ENCODE results near the gene PCDH15. TPM values are rescaled to one million over a fixed set of nuclear protein-coding genes. Genes with fewer than 3 reads are reported as not detected.

The PCDH15 gene
- total and polyA plus RNA-seq, 2 of the 8 experiments (the other 6 are each of a cell fraction or from before 2014, with no cell fraction given) = 0.11 TPM; not detected in 1

- TF ChIP-seq CHD7 (IDR thresholded peaks at IDR 0.05; ENCODE audit: insufficient replicate concordance, low read length) (no peak), FOSL1 (IDR thresholded peaks at IDR 0.05; ENCODE audit: insufficient read depth, low read depth, low read length) (no peak), RAD21 (IDR thresholded peaks at IDR 0.05 in 1 of 2, conservative IDR thresholded peaks at IDR 0.05 in 1 of 2; ENCODE audit: low read depth in 2 of 2, low read length in 2 of 2) (no peak), POLR2A (IDR thresholded peaks at IDR 0.05; ENCODE audit: control extremely low read depth in 1 of 2, low read depth in 2 of 2, low read length in 2 of 2) (no peak), TAF7 (optimal IDR thresholded peaks at IDR 0.05; ENCODE audit: borderline replicate concordance, low read depth, low read length) (no peak)
Observed at GRCh38 chr10:54203401-54203800, 597.6 kb downstream of the PCDH15 start (continued).
